ENCODE measurements around the gene BCL7A.

The BCL7A gene

GRCh38 chr12:122078141-122079032, 56.7 kb downstream of the BCL7A start, which contains the start of gene MLXIP:
Gene MLXIP (plus strand): TSS chr12:122078756. CDS start chr12:122078854, 98 bp downstream.
- DNase-seq (ENCODE audit: low read depth), result peak; percentile 83

GRCh38 chr12:122079033-122079531, 57.4 kb downstream of the BCL7A start:
- no peak for DNase-seq (ENCODE audit: low read depth)

GRCh38 chr12:122079532-122080081, 57.9 kb downstream of the BCL7A start:
- no peak for DNase-seq (ENCODE audit: low read depth)

GRCh38 chr12:122080149-122081082, 58.7 kb downstream of the BCL7A start:
- DNase-seq (ENCODE audit: low read depth), result no peak

GRCh38 chr12:122081083-122081696, 59.5 kb downstream of the BCL7A start:
- no peak for DNase-seq (ENCODE audit: low read depth)

GRCh38 chr12:122081697-122082221, 60.1 kb downstream of the BCL7A start:
- no peak for DNase-seq (ENCODE audit: low read depth)

- no peak for DNase-seq (ENCODE audit: low read depth)
Measured at GRCh38 chr12:122082621-122083356, 61.1 kb downstream of the BCL7A start.

- DNase-seq (ENCODE audit: low read depth), result no peak
Measured at GRCh38 chr12:122084857-122085405, 63.2 kb downstream of the BCL7A start.

- no peak for DNase-seq (ENCODE audit: low read depth)
Measured at GRCh38 chr12:122085591-122085990, 63.9 kb downstream of the BCL7A start.

- no peak for DNase-seq (ENCODE audit: low read depth)
Measured at GRCh38 chr12:122086116-122086515, 64.4 kb downstream of the BCL7A start.

GRCh38 chr12:122086641-122087285, 65.1 kb downstream of the BCL7A start:
- DNase-seq (ENCODE audit: low read depth), result no peak

- no peak for DNase-seq (ENCODE audit: low read depth)
Measured at GRCh38 chr12:122087431-122088178, 65.9 kb downstream of the BCL7A start.

- no peak for DNase-seq (ENCODE audit: low read depth)
Measured at GRCh38 chr12:122088179-122088810, 66.6 kb downstream of the BCL7A start.

GRCh38 chr12:122089077-122089476, 67.4 kb downstream of the BCL7A start:
- no peak for DNase-seq (ENCODE audit: low read depth)

- no peak for DNase-seq (ENCODE audit: low read depth)
Measured at GRCh38 chr12:122090759-122091515, 69.3 kb downstream of the BCL7A start.

GRCh38 chr12:122093098-122093883, 71.6 kb downstream of the BCL7A start:
- DNase-seq (ENCODE audit: low read depth), result no peak

- DNase-seq (ENCODE audit: low read depth), result no peak
Measured at GRCh38 chr12:122094137-122094734, 72.6 kb downstream of the BCL7A start.

Data from activated T-cell treated with anti-CD3 and anti-CD28 coated beads for 1 hour (primary cell).